K562 (cell line): Measurements from ENCODE around the gene LSM12. TPM values are rescaled to one million over a fixed set of nuclear protein-coding genes. Genes with fewer than 3 reads are reported as not detected.
A peak's percentile ranks its signal among the peaks of the same experiment; 100 is the strongest.

ENCODE experiments used
- ATAC-seq: fragments of 200-7000 bp; cut with Tn5 transposase; 3 replicates; pipeline ENCODE4 v1.9.1; 2020; ENCODE audit warnings: moderate library complexity
- BruUV-seq: library from RNA; stranded (reverse); fragments of 400-500 nt; replicated peaks from 2 replicates; lab custom pipeline; 2021; lab: Mats Ljungman, UMichigan
- CTCF ChIA-PET: fragments of 300-600 bp; formaldehyde crosslinking; extraction: SDS; loops from one replicate; lab custom pipeline; 2021; ENCODE audit warnings: low intra/inter-chr PET ratio; lab: Yijun Ruan, JAX
- POLR2A ChIA-PET: fragments of 300-600, 350-650 bp; sonication (Branson Sonifier 250); formaldehyde crosslinking; extraction: SDS; loops from one replicate; lab custom pipeline; 2021; ENCODE audit warnings: antibody characterized with exemption, inconsistent platforms; lab: Yijun Ruan, JAX
- DNase-seq, 4 experiments: peaks; one replicate each; pipeline versions ENCODE4 v3.0.0 to v3.0.0-alpha.2; 2011 to 2018; ENCODE audit warnings: low spot score in 3 of 4, mixed read lengths in 3 of 4; ENCODE audit errors: extremely low read depth in 1 of 4
- FAIRE-seq: peaks from 2 replicates; lab custom pipeline; 2011; peaks lifted over from hg19 to GRCh38; lab: Jason Lieb, UNC
- H2AFZ ChIP-seq: 2 replicates; pipeline ENCODE4 v1.6.0; 2011; ENCODE audit warnings: low read depth, low read length, control low read depth, inconsistent platforms
- H3K27ac ChIP-seq: fragments of 200-600 bp; 3 replicates; pipeline ENCODE4 v1.8.0; 2011; ENCODE audit warnings: low read depth, mild to moderate bottlenecking, control low read depth, inconsistent platforms, low read length, moderate library complexity, mixed read lengths; ENCODE audit errors: extremely low read depth
- H3K27me3 ChIP-seq, 2 experiments: fragments of 300-600 bp in 1 of 2; 2 replicates in 1 of 2; 3 replicates in 1 of 2; pipeline versions ENCODE4 v1.6.0 to v1.8.0; 2011; ENCODE audit warnings: inconsistent platforms in 2 of 2, low read length in 2 of 2, mild to moderate bottlenecking in 1 of 2, mixed read lengths in 1 of 2, moderate library complexity in 1 of 2; ENCODE audit not compliant: control insufficient read depth in 2 of 2, insufficient read depth in 2 of 2
- H3K36me3 ChIP-seq: fragments of 300-600 bp; 3 replicates; pipeline ENCODE4 v1.8.0; 2011; ENCODE audit warnings: mild to moderate bottlenecking, low read length, inconsistent platforms; ENCODE audit not compliant: control insufficient read depth, insufficient read depth
- H3K4me1 ChIP-seq, 2 experiments: fragments of 200-600 bp in 1 of 2; replicated peaks in 1 of 2; 2 replicates in 1 of 2; 3 replicates in 1 of 2; pipeline versions ENCODE4 v1.5.1 to v1.8.0; 2011; ENCODE audit warnings: inconsistent platforms in 2 of 2, low read length in 2 of 2, mild to moderate bottlenecking in 1 of 2, mixed read lengths in 1 of 2, moderate library complexity in 1 of 2; ENCODE audit not compliant: control insufficient read depth in 2 of 2, insufficient read depth in 2 of 2
- H3K4me2 ChIP-seq: 2 replicates; pipeline ENCODE4 v1.6.1; 2011; ENCODE audit warnings: low read length, control low read depth, inconsistent platforms, mixed read lengths; ENCODE audit not compliant: insufficient read depth
- H3K4me3 ChIP-seq: fragments of 200-600 bp; sonication (generic), shearing (Covaris generic); 2 replicates; pipeline ENCODE4 v1.5.1; 2016; ENCODE audit warnings: control low read depth, inconsistent platforms
- H3K79me2 ChIP-seq: fragments of 200-600 bp; 3 replicates; pipeline ENCODE4 v1.8.0; 2011; ENCODE audit warnings: low read length, inconsistent platforms; ENCODE audit not compliant: control insufficient read depth, insufficient read depth
- H3K9ac ChIP-seq, 2 experiments: 2 replicates each; pipeline versions ENCODE4 v1.6.0 to v1.6.1; 2011; ENCODE audit warnings: low read depth in 2 of 2, low read length in 2 of 2, control low read depth in 1 of 2, inconsistent platforms in 1 of 2, mild to moderate bottlenecking in 1 of 2, mixed read lengths in 1 of 2; ENCODE audit not compliant: insufficient read depth in 1 of 2
- H3K9me1 ChIP-seq: one replicate; pipeline ENCODE4 v1.6.0; 2011; ENCODE audit warnings: inconsistent platforms, mild to moderate bottlenecking, low read length, moderate library complexity; ENCODE audit not compliant: control insufficient read depth, insufficient read depth
- H3K9me3 ChIP-seq: replicated peaks from 2 replicates; pipeline ENCODE4 v1.5.1; 2011; ENCODE audit warnings: low read depth, low read length, inconsistent platforms; ENCODE audit not compliant: control insufficient read depth, insufficient read depth
- H4K20me1 ChIP-seq: replicated peaks from 2 replicates; pipeline ENCODE4 v1.6.1; 2011; ENCODE audit warnings: low read length, inconsistent platforms, mixed read lengths; ENCODE audit not compliant: control insufficient read depth, insufficient read depth
- CXXC5 ChIP-seq: fragments of 250-450 bp; sonication (Bioruptor Pico); IDR thresholded peaks from 2 replicates; pipeline ENCODE4 v1.8.0; 2022; ENCODE audit warnings: inconsistent platforms, mild to moderate bottlenecking, moderate library complexity
- ELF4 ChIP-seq: fragments of 450-650 bp; formaldehyde crosslinking; IDR thresholded peaks from 2 replicates; pipeline ENCODE4 v1.4.0; 2022; ENCODE audit warnings: missing genetic modification characterization
- ETV5 ChIP-seq: sonication (generic); formaldehyde crosslinking; IDR thresholded peaks from 2 replicates; pipeline ENCODE4 v1.4.0; 2020; ENCODE audit warnings: low read depth, mild to moderate bottlenecking, missing genetic modification reagents
- GABPA ChIP-seq: fragments of 200-800 bp; sonication (Bioruptor generic); conservative IDR thresholded peaks from 2 replicates; pipeline ENCODE4 v1.6.1; 2016; ENCODE audit warnings: low read depth, missing genetic modification characterization, missing compliant biosample characterization
- HMG20B ChIP-seq: fragments of 250-450 bp; sonication (Bioruptor Pico); IDR thresholded peaks from 2 replicates; pipeline ENCODE4 v1.5.0; 2021; ENCODE audit warnings: mild to moderate bottlenecking
- KDM1A ChIP-seq, 2 experiments: fragments of 450-650 bp; IDR thresholded peaks; 2 replicates each; pipeline ENCODE4 v1.6.1; 2016; ENCODE audit warnings: mild to moderate bottlenecking in 2 of 2
- NBN ChIP-seq: fragments of 450-650 bp; IDR thresholded peaks from 2 replicates; pipeline ENCODE4 v1.6.1; 2016; ENCODE audit warnings: low read depth, mild to moderate bottlenecking
- RBFOX2 ChIP-seq: fragments of 200-400 bp; formaldehyde crosslinking; IDR thresholded peaks from 2 replicates; pipeline ENCODE4 v1.6.1; 2017; ENCODE audit warnings: low read depth, mild to moderate bottlenecking, low read length, moderate library complexity
- RBM22 ChIP-seq: fragments of 200-400 bp; formaldehyde crosslinking; IDR thresholded peaks from 2 replicates; pipeline ENCODE4 v1.6.1; 2018; ENCODE audit warnings: low read length, low read depth; ENCODE audit not compliant: poor library complexity, severe bottlenecking
- RNF2 ChIP-seq: sonication (generic); IDR thresholded peaks from 2 replicates; pipeline ENCODE4 v1.6.1; 2016
- SAFB2 ChIP-seq: fragments of 200-400 bp; formaldehyde crosslinking; IDR thresholded peaks from 2 replicates; pipeline ENCODE4 v1.6.1; 2018; ENCODE audit warnings: borderline replicate concordance, low read length, low read depth, moderate library complexity; ENCODE audit not compliant: severe bottlenecking
- TAF1 ChIP-seq: IDR thresholded peaks from 2 replicates; pipeline ENCODE4 v1.6.1; 2011; ENCODE audit warnings: mild to moderate bottlenecking, low read length, moderate library complexity; ENCODE audit not compliant: insufficient read depth, control insufficient read depth, severe bottlenecking; ENCODE audit errors: extremely low read depth
- TARDBP ChIP-seq: fragments of 450-650 bp; IDR thresholded peaks from 2 replicates; pipeline ENCODE4 v1.6.1; 2016
- ZNF707 ChIP-seq: fragments of 250-450 bp; sonication (Bioruptor Pico); conservative IDR thresholded peaks from 2 replicates; pipeline ENCODE4 v1.8.0; 2022; ENCODE audit warnings: inconsistent platforms, mild to moderate bottlenecking, moderate library complexity
- WGBS: fragments of 100-300 bp; shearing (Covaris generic); methylation state at CpG from one replicate; pipeline ENCODE4 v1.1.6; 2016; ENCODE audit warnings: low coverage, mixed read lengths; ENCODE audit not compliant: insufficient coverage; ENCODE audit errors: missing lambda C conversion rate; 5-methylcytosine and 5-hydroxymethylcytosine counted together
- in situ Hi-C: fragments of 300-500 bp; cut with MboI; formaldehyde crosslinking; loops from 4 replicates; pipeline ENCODE4 v1.15.0; 2018; ENCODE audit warnings: inconsistent platforms, mixed read lengths
- intact Hi-C: fragments of 100-400 bp; cut with micrococcal nuclease; formaldehyde crosslinking; loops from 2 replicates; pipeline ENCODE4 v1.14.2; 2022
- polyA plus RNA-seq, 8 experiments: library from polyadenylated mRNA; depleted of rRNA in 4 of 8; stranded (reverse) in 5 of 8; unstranded in 3 of 8; fragments of >200 nt; fragmentation: Nextera tagmentation in 2 of 8; fragmentation: Illumina TruSeq in 1 of 8; extraction: Ambion mirVana in 2 of 8; extraction: Trizol in 1 of 8; gene quantifications; 2 replicates each; pipeline versions ENCODE4 v1.2.1 to v1.2.3, GENCODE V29; 2011 to 2014; ENCODE audit warnings: inconsistent platforms in 1 of 8, missing spikeins in 1 of 8
- total RNA-seq, 7 experiments: library from RNA; depleted of rRNA in 6 of 7; stranded (reverse); fragments of >200 nt in 6 of 7; fragmentation: Illumina TruSeq in 2 of 7; extraction: Trizol in 2 of 7; gene quantifications; 2 replicates each; pipeline versions ENCODE4 v1.2.1 to v1.2.3, GENCODE V29; 2011 to 2021; ENCODE audit warnings: low replicate concordance in 1 of 7
- TF ChIP-seq, protein P1 (sequence below): fragments of 250-450 bp; sonication (Bioruptor Pico); IDR thresholded peaks from 2 replicates; pipeline ENCODE4 v1.4.0; 2020; ENCODE audit warnings: borderline replicate concordance
- TF ChIP-seq, protein P2 (sequence below): fragments of 450-650 bp; formaldehyde crosslinking; IDR thresholded peaks from 2 replicates; pipeline ENCODE4 v1.4.0; 2020; ENCODE audit warnings: mild to moderate bottlenecking, moderate library complexity
- TF ChIP-seq, protein P3 (sequence below): fragments of 200-800 bp; sonication (Bioruptor generic); IDR thresholded peaks from 2 replicates; pipeline ENCODE4 v1.6.1; 2017; ENCODE audit warnings: missing genetic modification characterization, missing compliant biosample characterization

The LSM12 gene
- total and polyA plus RNA-seq, 9 of the 15 experiments (the other 6 are each of a cell fraction or from before 2014, with no cell fraction given): 53.0 to 258 (median 89.3) TPM

- Histone ChIP-seq H3K79me2 (no peaks in the 10 kb centered on the region), H2AFZ (peak overlapping the region; percentile 91), H3K9me3 (no peaks in the 10 kb centered on the region), H3K9me1 (no peaks in the 10 kb centered on the region), H3K27me3 (no peaks in the 10 kb centered on the region), H3K9ac (peak overlapping the region; percentile 35 to 90; a peak in 3 of 4 replicates), H3K27ac (peak overlapping the region; percentile 64; the same call in 1 of the 3 replicates), H3K4me2 (peak overlapping the region; percentile 79), H4K20me1 (peaks cover 11% of the 10 kb centered on the region; the same call in 1 of the 2 replicates), H3K4me3 (peak overlapping the region; percentile 33), H3K36me3 (peaks cover 11% of the 10 kb centered on the region; the same call in 1 of the 3 replicates), H3K4me1 (peaks cover 9 to 37% of the 10 kb centered on the region in 2 experiments)
- BruUV-seq: no TSS peak
- in situ Hi-C loops (no loop called here), intact Hi-C loops (no loop called here)
- DNase-seq: peak; percentile 99 to 100 (median 100)
- POLR2A ChIA-PET: interaction anchor here (1.0 to 1.6 kb wide), 5 partner anchors 8 to 20 kb away, joined by 3 to 5 read pairs (median 3); no protein-coding TSS in a partner anchor
- peak; percentile 95 for FAIRE-seq
- CTCF ChIA-PET: interaction anchor here (0.6 kb wide), 1 partner anchor 48 kb away, joined by 3 read pairs; no protein-coding TSS in a partner anchor
- ATAC-seq: peak; percentile 94
- WGBS: 2% methylated on average over 23 of the region's 40 CpGs
- TF ChIP-seq HMG20B (0 out of 2 replicates have a peak, but pooled peaks have one; percentile 81), SAFB2 (no peak), RBFOX2 (peak; percentile 70), ELF4 (CRISPR knock-in tag) (no peak), KDM1A (IDR thresholded peaks at IDR 0.05) (peak; percentile 100), NBN (peak; percentile 71), RBM22 (no peak), ETV5 (0 out of 2 replicates have a peak, but pooled peaks have one; percentile 43), ZNF707 (CRISPR knock-in tag) (no peak), TARDBP (peak; percentile 74; the same call in 1 of the 2 replicates), GABPA (tag) (peak; percentile 64), RNF2 (no peak), CXXC5 (CRISPR knock-in tag) (peak; percentile 56; the same call in 1 of the 2 replicates), TAF1 (peak; percentile 30)
- TF ChIP-seq, protein P1, sequence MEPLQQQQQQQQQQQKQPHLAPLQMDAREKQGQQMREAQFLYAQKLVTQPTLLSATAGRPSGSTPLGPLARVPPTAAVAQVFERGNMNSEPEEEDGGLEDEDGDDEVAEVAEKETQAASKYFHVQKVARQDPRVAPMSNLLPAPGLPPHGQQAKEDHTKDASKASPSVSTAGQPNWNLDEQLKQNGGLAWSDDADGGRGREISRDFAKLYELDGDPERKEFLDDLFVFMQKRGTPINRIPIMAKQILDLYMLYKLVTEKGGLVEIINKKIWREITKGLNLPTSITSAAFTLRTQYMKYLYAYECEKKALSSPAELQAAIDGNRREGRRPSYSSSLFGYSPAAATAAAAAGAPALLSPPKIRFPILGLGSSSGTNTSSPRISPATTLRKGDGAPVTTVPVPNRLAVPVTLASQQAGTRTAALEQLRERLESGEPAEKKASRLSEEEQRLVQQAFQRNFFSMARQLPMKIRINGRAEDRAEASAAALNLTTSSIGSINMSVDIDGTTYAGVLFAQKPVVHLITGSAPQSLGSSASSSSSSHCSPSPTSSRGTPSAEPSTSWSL (CRISPR knock-in tag): no peak
- TF ChIP-seq, protein P2, sequence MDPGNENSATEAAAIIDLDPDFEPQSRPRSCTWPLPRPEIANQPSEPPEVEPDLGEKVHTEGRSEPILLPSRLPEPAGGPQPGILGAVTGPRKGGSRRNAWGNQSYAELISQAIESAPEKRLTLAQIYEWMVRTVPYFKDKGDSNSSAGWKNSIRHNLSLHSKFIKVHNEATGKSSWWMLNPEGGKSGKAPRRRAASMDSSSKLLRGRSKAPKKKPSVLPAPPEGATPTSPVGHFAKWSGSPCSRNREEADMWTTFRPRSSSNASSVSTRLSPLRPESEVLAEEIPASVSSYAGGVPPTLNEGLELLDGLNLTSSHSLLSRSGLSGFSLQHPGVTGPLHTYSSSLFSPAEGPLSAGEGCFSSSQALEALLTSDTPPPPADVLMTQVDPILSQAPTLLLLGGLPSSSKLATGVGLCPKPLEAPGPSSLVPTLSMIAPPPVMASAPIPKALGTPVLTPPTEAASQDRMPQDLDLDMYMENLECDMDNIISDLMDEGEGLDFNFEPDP (CRISPR knock-in tag): no peak
- TF ChIP-seq, protein P3, sequence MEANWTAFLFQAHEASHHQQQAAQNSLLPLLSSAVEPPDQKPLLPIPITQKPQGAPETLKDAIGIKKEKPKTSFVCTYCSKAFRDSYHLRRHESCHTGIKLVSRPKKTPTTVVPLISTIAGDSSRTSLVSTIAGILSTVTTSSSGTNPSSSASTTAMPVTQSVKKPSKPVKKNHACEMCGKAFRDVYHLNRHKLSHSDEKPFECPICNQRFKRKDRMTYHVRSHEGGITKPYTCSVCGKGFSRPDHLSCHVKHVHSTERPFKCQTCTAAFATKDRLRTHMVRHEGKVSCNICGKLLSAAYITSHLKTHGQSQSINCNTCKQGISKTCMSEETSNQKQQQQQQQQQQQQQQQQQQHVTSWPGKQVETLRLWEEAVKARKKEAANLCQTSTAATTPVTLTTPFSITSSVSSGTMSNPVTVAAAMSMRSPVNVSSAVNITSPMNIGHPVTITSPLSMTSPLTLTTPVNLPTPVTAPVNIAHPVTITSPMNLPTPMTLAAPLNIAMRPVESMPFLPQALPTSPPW: peak; percentile 96
These were observed 59.7 kb downstream of the LSM12 start for GRCh38 chr17:44006598-44007345.
